HepG2 (cell line): Measurements from ENCODE around the gene GPATCH4. TPM values are rescaled to one million over a fixed set of nuclear protein-coding genes. Genes with fewer than 3 reads are reported as not detected.

Experiments
- CBX5 ChIP-seq: sonication (generic); formaldehyde crosslinking; IDR thresholded peaks from 2 replicates; pipeline ENCODE4 v1.4.0; 2020; ENCODE audit warnings: missing genetic modification reagents, borderline replicate concordance
- EED ChIP-seq: sonication (generic); formaldehyde crosslinking; IDR thresholded peaks from 2 replicates; pipeline ENCODE4 v1.5.0; 2020; ENCODE audit warnings: mild to moderate bottlenecking, missing genetic modification reagents
- ELF3 ChIP-seq: IDR thresholded peaks from 2 replicates; pipeline ENCODE4 v1.6.1; 2016; ENCODE audit warnings: missing genetic modification reagents, missing compliant biosample characterization
- EP300 ChIP-seq, 3 experiments: sonication (generic) in 1 of 3; formaldehyde crosslinking in 1 of 3; IDR thresholded peaks; 2 replicates each; pipeline versions ENCODE4 v1.5.1 to v1.6.1; 2011 to 2020; ENCODE audit warnings: low read depth in 2 of 3, low read length in 2 of 3, borderline replicate concordance in 1 of 3, improper control_type of control experiment in 1 of 3, mild to moderate bottlenecking in 1 of 3, missing genetic modification reagents in 1 of 3, moderate library complexity in 1 of 3
- FOSL2 ChIP-seq: sonication (generic); formaldehyde crosslinking; IDR thresholded peaks from 2 replicates; pipeline ENCODE4 v1.4.0; 2020; ENCODE audit warnings: missing genetic modification reagents
- HDAC1 ChIP-seq: sonication (generic); formaldehyde crosslinking; IDR thresholded peaks from 2 replicates; pipeline ENCODE4 v1.5.1; 2020; ENCODE audit warnings: mild to moderate bottlenecking, missing genetic modification reagents
- KLF12 ChIP-seq: sonication (generic); formaldehyde crosslinking; IDR thresholded peaks from 2 replicates; pipeline ENCODE4 v1.4.0; 2020; ENCODE audit warnings: missing genetic modification reagents, borderline replicate concordance
- MTF1 ChIP-seq: sonication (generic); formaldehyde crosslinking; IDR thresholded peaks from 2 replicates; pipeline ENCODE4 v1.5.0; 2020; ENCODE audit warnings: missing genetic modification reagents
- NFKBIZ ChIP-seq: IDR thresholded peaks from 2 replicates; pipeline ENCODE4 v1.6.1; 2018; ENCODE audit warnings: missing genetic modification reagents, missing compliant biosample characterization
- PHF8 ChIP-seq: sonication (generic); formaldehyde crosslinking; IDR thresholded peaks from 2 replicates; pipeline ENCODE4 v1.5.0; 2020; ENCODE audit warnings: missing genetic modification reagents
- PRDM15 ChIP-seq: sonication (generic); formaldehyde crosslinking; IDR thresholded peaks from 2 replicates; pipeline ENCODE4 v1.4.0; 2020; ENCODE audit warnings: missing genetic modification reagents
- SAP130 ChIP-seq: IDR thresholded peaks from 2 replicates; pipeline ENCODE4 v1.6.1; 2016; ENCODE audit warnings: low read depth
- SKIL ChIP-seq: sonication (generic); formaldehyde crosslinking; IDR thresholded peaks from 2 replicates; pipeline ENCODE4 v1.8.0; 2022; ENCODE audit warnings: missing genetic modification reagents, mild to moderate bottlenecking, moderate library complexity, borderline replicate concordance
- SP2 ChIP-seq: sonication (generic); formaldehyde crosslinking; IDR thresholded peaks from 2 replicates; pipeline ENCODE4 v1.5.1; 2020; ENCODE audit warnings: mild to moderate bottlenecking, missing genetic modification reagents
- TOPORS ChIP-seq: sonication (generic); formaldehyde crosslinking; IDR thresholded peaks from 2 replicates; pipeline ENCODE4 v1.8.0; 2023; ENCODE audit warnings: mild to moderate bottlenecking, missing genetic modification reagents
- ZIK1 ChIP-seq: sonication (generic); formaldehyde crosslinking; IDR thresholded peaks from 2 replicates; pipeline ENCODE4 v1.5.0; 2020; ENCODE audit warnings: mild to moderate bottlenecking, low read depth, missing genetic modification reagents, borderline replicate concordance
- ZNF101 ChIP-seq: sonication (generic); formaldehyde crosslinking; IDR thresholded peaks from 2 replicates; pipeline ENCODE4 v1.4.0; 2020; ENCODE audit warnings: mild to moderate bottlenecking, low read depth, missing genetic modification reagents, borderline replicate concordance
- ZNF143 ChIP-seq: sonication (generic); formaldehyde crosslinking; IDR thresholded peaks from 2 replicates; pipeline ENCODE4 v1.4.0; 2020; ENCODE audit warnings: missing genetic modification reagents
- ZNF260 ChIP-seq: sonication (generic); formaldehyde crosslinking; IDR thresholded peaks from 2 replicates; pipeline ENCODE4 v1.4.0; 2020; ENCODE audit warnings: missing genetic modification reagents, low read depth, mild to moderate bottlenecking, borderline replicate concordance
- ZNF3 ChIP-seq: IDR thresholded peaks from 2 replicates; pipeline ENCODE4 v1.7.0; 2017; ENCODE audit warnings: inconsistent platforms
- ZNF431 ChIP-seq: sonication (generic); formaldehyde crosslinking; IDR thresholded peaks from 2 replicates; pipeline ENCODE4 v1.9.0; 2022; ENCODE audit warnings: missing genetic modification reagents, low read depth, mild to moderate bottlenecking, borderline replicate concordance
- ZNF569 ChIP-seq: sonication (generic); formaldehyde crosslinking; IDR thresholded peaks from 2 replicates; pipeline ENCODE4 v1.5.0; 2020; ENCODE audit warnings: mild to moderate bottlenecking, missing genetic modification reagents, moderate library complexity, borderline replicate concordance
- ZNF761 ChIP-seq: sonication (generic); formaldehyde crosslinking; conservative IDR thresholded peaks from 2 replicates; pipeline ENCODE4 v1.4.0; 2020; ENCODE audit warnings: mild to moderate bottlenecking, missing genetic modification reagents
- ZNF879 ChIP-seq: sonication (generic); formaldehyde crosslinking; IDR thresholded peaks from 2 replicates; pipeline ENCODE4 v1.8.1; 2023; ENCODE audit warnings: missing genetic modification reagents
- polyA plus RNA-seq, 8 experiments: library from polyadenylated mRNA; depleted of rRNA in 3 of 8; stranded (reverse) in 7 of 8; unstranded in 1 of 8; fragments of >200 nt; fragmentation: Illumina TruSeq in 4 of 8; extraction: Trizol in 4 of 8; gene quantifications; 2 replicates each; pipeline versions ENCODE4 v1.2.1 to v1.2.3, GENCODE V29; 2011 to 2016; ENCODE audit warnings: low read depth in 4 of 8, missing spikeins in 1 of 8, mixed read lengths in 1 of 8; ENCODE audit not compliant: insufficient read depth in 1 of 8
- total RNA-seq, 5 experiments: library from RNA; depleted of rRNA; stranded (reverse); fragments of >200 nt; fragmentation: Illumina TruSeq; extraction: Trizol; gene quantifications; 2 replicates each; pipeline ENCODE4 v1.2.3, GENCODE V29; 2016; ENCODE audit warnings: low read depth in 1 of 5
- TF ChIP-seq, protein P1 (sequence below): sonication (generic); formaldehyde crosslinking; IDR thresholded peaks from 2 replicates; pipeline ENCODE4 v1.5.0; 2020; ENCODE audit warnings: missing genetic modification reagents, mild to moderate bottlenecking, borderline replicate concordance

The GPATCH4 gene
- total and polyA plus RNA-seq, 2 of the 13 experiments (the other 11 are each of a cell fraction or from before 2014, with no cell fraction given): 19.2 to 37.9 TPM

DNA sequence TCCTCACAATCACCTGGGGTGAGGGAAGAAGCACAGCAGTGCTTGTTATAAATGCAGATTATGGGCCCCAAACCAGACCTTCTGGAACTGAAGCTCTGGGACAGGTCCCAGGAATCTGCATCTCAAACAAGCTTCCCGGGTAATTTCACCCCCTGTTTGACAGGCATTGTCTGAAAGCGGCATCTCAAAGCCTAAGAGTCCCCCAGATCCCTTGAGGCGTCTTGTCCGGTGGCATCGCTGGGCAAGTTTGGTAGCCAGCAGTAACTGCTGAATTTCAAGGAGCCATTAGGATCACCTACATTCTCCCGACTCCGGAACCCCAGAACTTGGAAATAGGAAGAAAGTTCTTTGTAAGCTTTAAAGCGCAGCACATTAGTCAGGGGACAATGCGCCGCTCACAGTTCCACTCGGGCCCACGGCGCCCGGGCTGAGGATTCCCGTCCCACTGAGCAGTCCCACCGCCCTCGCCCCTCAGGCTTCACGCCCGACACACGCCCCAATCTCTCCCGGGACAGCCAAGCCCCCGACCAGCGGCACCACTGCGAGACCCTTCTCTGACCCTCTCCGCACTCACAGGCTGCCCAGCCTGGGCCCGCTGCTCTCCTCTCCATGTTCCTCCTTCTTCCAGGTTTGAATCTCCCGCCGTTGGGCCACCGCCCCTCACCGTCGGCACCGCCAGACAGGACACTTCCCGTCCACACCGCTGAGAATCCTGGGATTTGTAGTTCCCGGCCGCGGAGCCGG lies 29.2 kb downstream of the GPATCH4 start, which contains the start of gene IQGAP3 (continued):
- TF ChIP-seq ZNF101 (CRISPR knock-in tag) (no peak), SKIL (CRISPR knock-in tag) (no peak), ZIK1 (CRISPR knock-in tag) (no peak), SP2 (CRISPR knock-in tag) (peak; percentile 67), PHF8 (CRISPR knock-in tag) (peak; percentile 67), SAP130 (CRISPR knock-in tag) (peak; percentile 100), ZNF3 (CRISPR knock-in tag) (no peak), HDAC1 (CRISPR knock-in tag) (peak; percentile 99), ZNF143 (peak; percentile 97), NFKBIZ (CRISPR knock-in tag) (no peak), ZNF569 (CRISPR knock-in tag) (no peak), ZNF761 (no peak), PRDM15 (CRISPR knock-in tag) (no peak), ZNF260 (no peak), KLF12 (peak; percentile 97; the same call in 1 of the 2 replicates), ZNF431 (CRISPR knock-in tag) (no peak), TOPORS (CRISPR knock-in tag) (peak; percentile 62; the same call in 1 of the 2 replicates), ELF3 (0 out of 2 replicates have a peak, but pooled peaks have one; percentile 29), EED (CRISPR knock-in tag) (0 out of 2 replicates have a peak, but pooled peaks have one; percentile 13), CBX5 (no peak), EP300 (IDR thresholded peaks at IDR 0.05; ENCODE audit: low read depth in 2 of 2, low read length in 2 of 2) (no peak), EP300 (CRISPR knock-in tag; IDR thresholded peaks at IDR 0.05; ENCODE audit: borderline replicate concordance) (no peak), MTF1 (CRISPR knock-in tag) (no peak), ZNF879 (no peak), FOSL2 (CRISPR knock-in tag) (0 out of 2 replicates have a peak, but pooled peaks have one; percentile 35)
- TF ChIP-seq, protein P1, sequence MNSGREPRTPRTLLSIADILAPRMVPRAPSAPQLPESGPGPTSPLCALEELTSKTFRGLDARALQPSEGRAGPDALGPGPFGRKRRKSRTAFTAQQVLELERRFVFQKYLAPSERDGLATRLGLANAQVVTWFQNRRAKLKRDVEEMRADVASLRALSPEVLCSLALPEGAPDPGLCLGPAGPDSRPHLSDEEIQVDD (CRISPR knock-in tag): no peak
